ENCODE results near the gene ZFP36. TPM values are rescaled to one million over a fixed set of nuclear protein-coding genes. Genes with fewer than 3 reads are reported as not detected.

Gene ZFP36
- total and polyA plus RNA-seq, 5 donors from 2014 or later = 89.8 to 1,400 (median 116) TPM

DNA sequence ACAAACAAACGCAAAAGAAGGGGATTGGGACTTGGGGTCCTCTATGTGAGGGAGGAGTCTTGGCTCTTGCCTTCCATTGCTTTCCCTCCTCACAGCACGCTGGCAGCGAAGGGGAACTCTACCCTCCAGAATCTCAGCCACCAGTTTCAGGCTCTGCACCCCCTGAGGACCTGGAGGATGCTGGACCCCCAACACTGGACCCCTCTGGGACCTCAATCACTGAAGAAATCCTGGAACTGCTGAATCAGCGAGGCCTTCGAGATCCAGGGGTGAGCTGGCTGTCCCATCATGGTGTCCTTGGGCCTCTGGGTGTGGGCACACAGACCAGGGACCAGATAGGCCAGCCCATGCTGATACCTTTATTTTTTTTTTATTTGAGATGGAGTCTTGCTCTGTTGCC is 15.4 kb downstream of the ZFP36 start:
- Histone ChIP-seq H3K4me1 (ENCODE audit: control insufficient read depth, insufficient read depth, low read length, poor library complexity, severe bottlenecking) (no peaks in the 10 kb centered on the region), H3K27ac (ENCODE audit: insufficient read depth, low read length, poor library complexity, severe bottlenecking) (no peak overlapping the region), H3K4me3 (ENCODE audit: low read depth, low read length) (no peak overlapping the region), H3K36me3 (ENCODE audit: control insufficient read depth, insufficient read depth, low read length) (peaks cover 27% of the 10 kb centered on the region), H3K9me3 (ENCODE audit: control insufficient read depth in 2 of 2, low read length in 2 of 2) (no peaks in the 10 kb centered on the region), H3K27me3 (ENCODE audit: control insufficient read depth, insufficient read depth, low read length) (no peaks in the 10 kb centered on the region)
- no peak overlapping the region for H3K27ac Mint-ChIP-seq
- H3K27me3 Mint-ChIP-seq = no peaks in the 10 kb centered on the region
- ATAC-seq (ENCODE audit: low read depth in 2 of 2) (no peak), DNase-seq (no peak)
- H3K4me3 Mint-ChIP-seq = no peak overlapping the region
- peaks cover 17% of the 10 kb centered on the region for H3K36me3 Mint-ChIP-seq
- no peaks in the 10 kb centered on the region for H3K9me3 Mint-ChIP-seq
- peaks cover 0 to 13% (median 2%) of the 10 kb centered on the region in 4 donors for H3K4me1 Mint-ChIP-seq

- peaks cover 17% of the 10 kb centered on the region for H3K36me3 Mint-ChIP-seq
- ATAC-seq (ENCODE audit: low read depth in 2 of 2) (no peak), DNase-seq (no peak)
- Histone ChIP-seq H3K4me1 (ENCODE audit: control insufficient read depth, insufficient read depth, low read length, poor library complexity, severe bottlenecking) (no peaks in the 10 kb centered on the region), H3K27me3 (ENCODE audit: control insufficient read depth, insufficient read depth, low read length) (no peaks in the 10 kb centered on the region), H3K36me3 (ENCODE audit: control insufficient read depth, insufficient read depth, low read length) (peaks cover 25% of the 10 kb centered on the region), H3K9me3 (ENCODE audit: control insufficient read depth in 2 of 2, low read length in 2 of 2) (no peaks in the 10 kb centered on the region), H3K27ac (ENCODE audit: insufficient read depth, low read length, poor library complexity, severe bottlenecking) (no peak overlapping the region), H3K4me3 (ENCODE audit: low read depth, low read length) (no peak overlapping the region)
- H3K4me3 Mint-ChIP-seq = no peak overlapping the region
- H3K4me1 Mint-ChIP-seq = peaks cover 0 to 10% (median 2%) of the 10 kb centered on the region in 4 donors
- H3K27me3 Mint-ChIP-seq = no peaks in the 10 kb centered on the region
- peak overlapping the region in 1 of 3 donors; percentile 43 for H3K27ac Mint-ChIP-seq
- H3K9me3 Mint-ChIP-seq = no peaks in the 10 kb centered on the region
These were observed 16.8 kb downstream of the ZFP36 start for GRCh38 chr19:39423258-39424086.

DNA sequence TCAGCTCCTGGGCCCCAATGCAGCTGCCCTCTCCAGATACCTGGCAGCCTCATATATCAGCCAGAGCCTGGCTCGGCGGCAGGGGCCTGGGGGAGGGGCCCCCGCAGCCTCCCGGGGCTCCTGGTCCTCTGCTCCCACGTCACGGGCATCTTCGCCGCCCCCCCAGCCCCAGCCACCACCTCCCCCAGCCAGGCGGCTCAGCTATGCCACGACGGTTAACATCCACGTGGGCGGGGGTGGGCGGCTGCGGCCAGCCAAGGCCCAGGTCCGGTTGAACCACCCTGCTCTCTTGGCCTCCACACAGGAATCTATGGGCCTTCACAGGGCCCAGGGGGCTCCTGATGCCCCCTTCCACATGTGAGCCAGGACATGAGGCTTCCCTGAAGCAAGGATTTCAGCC is 18.3 kb downstream of the ZFP36 start:
- Histone ChIP-seq H3K27me3 (ENCODE audit: control insufficient read depth, insufficient read depth, low read length) (no peaks in the 10 kb centered on the region), H3K36me3 (ENCODE audit: control insufficient read depth, insufficient read depth, low read length) (peaks cover 19% of the 10 kb centered on the region), H3K4me1 (ENCODE audit: control insufficient read depth, insufficient read depth, low read length, poor library complexity, severe bottlenecking) (no peaks in the 10 kb centered on the region), H3K4me3 (ENCODE audit: low read depth, low read length) (no peak overlapping the region), H3K27ac (ENCODE audit: insufficient read depth, low read length, poor library complexity, severe bottlenecking) (no peak overlapping the region), H3K9me3 (ENCODE audit: control insufficient read depth in 2 of 2, low read length in 2 of 2) (no peaks in the 10 kb centered on the region)
- DNase-seq (no peak), ATAC-seq (ENCODE audit: low read depth in 2 of 2) (no peak)
- Mint-ChIP-seq H3K9me3 (no peaks in the 10 kb centered on the region), H3K4me1 (peaks cover 0 to 10% (median 2%) of the 10 kb centered on the region in 4 donors), H3K36me3 (peaks cover 14% of the 10 kb centered on the region), H3K27me3 (no peaks in the 10 kb centered on the region), H3K4me3 (no peak overlapping the region), H3K27ac (no peak overlapping the region)

DNA sequence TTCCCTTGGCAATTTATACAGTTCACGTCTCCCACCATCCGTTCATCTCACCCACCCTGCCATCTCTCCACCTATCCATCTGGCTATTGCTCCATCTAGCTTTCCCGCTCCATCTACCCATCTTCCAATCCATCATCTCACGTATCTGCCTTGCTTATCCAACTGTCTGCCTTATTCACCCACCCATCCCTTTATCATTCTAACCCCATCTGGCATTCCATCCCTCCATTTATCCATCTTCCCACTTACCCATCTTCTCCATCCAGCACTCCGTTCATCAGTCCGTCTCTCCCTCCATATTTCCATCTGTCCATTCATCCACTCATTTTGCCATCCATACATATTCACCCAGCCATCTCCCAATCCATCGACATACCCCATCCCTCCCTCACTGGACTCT is 19.1 kb downstream of the ZFP36 start:
- no peaks in the 10 kb centered on the region for H3K9me3 Mint-ChIP-seq
- DNase-seq (no peak), ATAC-seq (ENCODE audit: low read depth in 2 of 2) (no peak)
- Histone ChIP-seq H3K27me3 (ENCODE audit: control insufficient read depth, insufficient read depth, low read length) (no peaks in the 10 kb centered on the region), H3K9me3 (ENCODE audit: control insufficient read depth in 2 of 2, low read length in 2 of 2) (no peaks in the 10 kb centered on the region), H3K4me1 (ENCODE audit: control insufficient read depth, insufficient read depth, low read length, poor library complexity, severe bottlenecking) (peaks cover under 1% of the 10 kb centered on the region), H3K27ac (ENCODE audit: insufficient read depth, low read length, poor library complexity, severe bottlenecking) (no peak overlapping the region), H3K36me3 (ENCODE audit: control insufficient read depth, insufficient read depth, low read length) (peaks cover 19% of the 10 kb centered on the region), H3K4me3 (ENCODE audit: low read depth, low read length) (no peak overlapping the region)
- peak overlapping the region in 2 of 3 donors; percentile 23 to 27 for H3K27ac Mint-ChIP-seq
- no peaks in the 10 kb centered on the region for H3K27me3 Mint-ChIP-seq
- peaks cover 0 to 15% (median 7%) of the 10 kb centered on the region in 4 donors for H3K4me1 Mint-ChIP-seq
- H3K36me3 Mint-ChIP-seq = peaks cover 14% of the 10 kb centered on the region
- peak overlapping the region in 1 of 4 donors; percentile 14 for H3K4me3 Mint-ChIP-seq

DNA sequence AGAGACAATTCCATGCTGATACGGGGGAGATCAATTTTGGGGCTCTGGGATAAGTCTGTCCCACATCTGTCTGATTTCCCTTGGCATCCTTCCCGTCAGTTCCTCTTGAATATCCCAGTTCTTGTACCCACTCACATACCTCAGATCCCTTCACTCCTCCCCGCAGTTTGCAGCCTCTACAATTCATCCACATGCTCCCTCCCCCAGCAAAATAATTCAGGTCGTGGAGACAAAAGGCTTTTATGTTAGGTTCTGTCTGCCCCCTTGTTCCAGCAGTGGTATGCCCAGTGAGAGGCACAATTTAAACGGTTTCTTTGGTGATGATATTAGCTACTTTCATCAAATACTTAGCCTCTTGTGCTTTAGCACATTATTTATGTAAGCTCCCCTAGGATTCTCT is 19.5 kb downstream of the ZFP36 start:
- peaks cover 19% of the 10 kb centered on the region for H3K36me3 ChIP-seq (ENCODE audit: control insufficient read depth, insufficient read depth, low read length)
- H3K4me1 Mint-ChIP-seq = peaks cover 0 to 20% (median 11%) of the 10 kb centered on the region in 4 donors
- peaks cover 14% of the 10 kb centered on the region for H3K36me3 Mint-ChIP-seq
- H3K27me3 Mint-ChIP-seq = no peaks in the 10 kb centered on the region
- DNase-seq = no peak
- peak overlapping the region in 1 of 4 donors; percentile 14 for H3K4me3 Mint-ChIP-seq
- no peaks in the 10 kb centered on the region for H3K27me3 ChIP-seq (ENCODE audit: control insufficient read depth, insufficient read depth, low read length)
- H3K9me3 Mint-ChIP-seq = no peaks in the 10 kb centered on the region
- no peak for ATAC-seq (ENCODE audit: low read depth in 2 of 2)
- H3K4me1 ChIP-seq (ENCODE audit: control insufficient read depth, insufficient read depth, low read length, poor library complexity, severe bottlenecking) = peaks cover 4% of the 10 kb centered on the region
- no peak overlapping the region for H3K4me3 ChIP-seq (ENCODE audit: low read depth, low read length)
- H3K9me3 ChIP-seq (ENCODE audit: control insufficient read depth in 2 of 2, low read length in 2 of 2) = no peaks in the 10 kb centered on the region
- no peak overlapping the region for H3K27ac ChIP-seq (ENCODE audit: insufficient read depth, low read length, poor library complexity, severe bottlenecking)
- peak overlapping the region in 2 of 3 donors; percentile 11 to 27 for H3K27ac Mint-ChIP-seq

DNA sequence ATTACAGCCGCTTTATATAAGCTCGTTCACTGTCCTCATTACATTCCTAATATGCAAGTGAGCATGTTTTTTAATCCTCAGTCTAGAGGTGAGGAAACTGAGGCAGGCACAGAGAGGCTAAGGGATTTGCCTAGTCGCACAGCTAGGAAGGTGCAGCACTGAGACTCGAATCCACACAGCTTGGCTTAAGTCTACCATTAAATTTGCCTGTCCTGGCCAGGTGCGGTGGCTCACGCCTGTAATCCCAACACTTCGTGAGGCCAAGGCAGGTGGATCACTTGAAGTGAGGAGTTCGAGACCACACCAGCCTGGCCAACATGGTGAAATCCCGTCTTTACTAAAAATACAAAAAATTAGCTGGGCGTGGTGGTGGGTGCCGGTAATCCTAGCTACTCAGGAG is 21.1 kb downstream of the ZFP36 start:
- Mint-ChIP-seq H3K4me1 (peaks cover 0 to 25% (median 14%) of the 10 kb centered on the region in 4 donors), H3K9me3 (no peaks in the 10 kb centered on the region), H3K36me3 (peaks cover 14% of the 10 kb centered on the region), H3K27me3 (no peaks in the 10 kb centered on the region), H3K27ac (no peak overlapping the region), H3K4me3 (no peak overlapping the region)
- Histone ChIP-seq H3K27ac (ENCODE audit: insufficient read depth, low read length, poor library complexity, severe bottlenecking) (no peak overlapping the region), H3K4me3 (ENCODE audit: low read depth, low read length) (no peak overlapping the region), H3K27me3 (ENCODE audit: control insufficient read depth, insufficient read depth, low read length) (no peaks in the 10 kb centered on the region), H3K36me3 (ENCODE audit: control insufficient read depth, insufficient read depth, low read length) (peaks cover 15% of the 10 kb centered on the region), H3K9me3 (ENCODE audit: control insufficient read depth in 2 of 2, low read length in 2 of 2) (no peaks in the 10 kb centered on the region), H3K4me1 (ENCODE audit: control insufficient read depth, insufficient read depth, low read length, poor library complexity, severe bottlenecking) (peaks cover 7% of the 10 kb centered on the region)
- ATAC-seq (ENCODE audit: low read depth in 2 of 2) (no peak), DNase-seq (no peak)

DNA sequence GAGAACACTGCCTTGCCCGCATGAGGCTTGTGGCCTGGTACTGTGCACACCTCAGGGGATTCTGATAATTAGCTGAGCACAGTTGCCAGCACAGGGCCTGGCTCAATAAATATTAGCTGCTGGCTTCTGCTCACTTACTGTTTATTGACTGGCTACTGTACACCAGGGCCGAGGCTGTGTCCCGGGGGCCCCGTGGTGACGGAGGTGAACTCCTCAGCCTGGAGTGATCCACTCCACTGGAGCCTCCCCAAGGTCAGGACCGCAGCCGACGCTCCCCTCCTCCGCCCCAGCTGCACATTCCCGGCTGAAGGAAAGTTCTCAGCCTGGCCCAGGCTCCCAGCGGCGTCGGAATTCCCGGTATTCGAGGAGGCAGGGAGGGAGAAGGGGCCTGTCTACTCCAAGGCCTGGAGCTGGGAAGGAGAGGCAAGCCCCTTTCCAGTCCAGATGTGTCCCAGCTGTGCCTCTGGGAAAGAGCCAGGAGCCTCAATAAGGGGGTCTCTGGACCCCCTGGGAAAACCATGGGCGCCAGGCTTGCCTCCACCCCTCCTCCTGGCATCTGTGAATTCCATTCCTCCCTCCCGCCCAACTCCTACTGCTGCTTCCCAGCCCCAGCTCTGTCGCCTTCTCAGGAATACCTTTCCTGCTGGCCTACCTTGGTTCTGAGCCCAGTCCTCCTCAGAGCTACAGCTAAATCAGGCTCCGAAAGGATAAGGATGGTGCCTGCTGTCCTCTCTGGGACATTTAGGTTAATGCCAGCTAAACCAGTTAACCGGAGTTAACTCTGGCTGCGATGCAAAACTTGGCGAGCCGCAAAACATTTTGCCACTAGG is 21.9 kb downstream of the ZFP36 start:
- no peak for DNase-seq
- no peak overlapping the region for H3K27ac ChIP-seq (ENCODE audit: insufficient read depth, low read length, poor library complexity, severe bottlenecking)
- H3K9me3 Mint-ChIP-seq = no peaks in the 10 kb centered on the region
- H3K36me3 Mint-ChIP-seq = peaks cover 21% of the 10 kb centered on the region
- ATAC-seq (ENCODE audit: low read depth in 2 of 2) = no peak
- peaks cover 17% of the 10 kb centered on the region for H3K36me3 ChIP-seq (ENCODE audit: control insufficient read depth, insufficient read depth, low read length)
- no peak overlapping the region for H3K4me3 ChIP-seq (ENCODE audit: low read depth, low read length)
- no peak overlapping the region for H3K4me3 Mint-ChIP-seq
- H3K4me1 ChIP-seq (ENCODE audit: control insufficient read depth, insufficient read depth, low read length, poor library complexity, severe bottlenecking) = peaks cover 9% of the 10 kb centered on the region
- no peaks in the 10 kb centered on the region for H3K9me3 ChIP-seq (ENCODE audit: control insufficient read depth in 2 of 2, low read length in 2 of 2)
- no peaks in the 10 kb centered on the region for H3K27me3 Mint-ChIP-seq
- H3K27me3 ChIP-seq (ENCODE audit: control insufficient read depth, insufficient read depth, low read length) = no peaks in the 10 kb centered on the region
- H3K4me1 Mint-ChIP-seq = peaks cover 0 to 33% (median 20%) of the 10 kb centered on the region in 4 donors
- peak overlapping the region in 1 of 3 donors; percentile 91 for H3K27ac Mint-ChIP-seq
